ENCODE results near the gene MACROD2. TPM values are rescaled to one million over a fixed set of nuclear protein-coding genes. Genes with fewer than 3 reads are reported as not detected.

MACROD2 gene
- total RNA-seq, 1 donor from 2014 or later = 2.4 TPM

GRCh38 chr20:14512839-14513238 lies 517.5 kb downstream of the MACROD2 start:
- no peak overlapping the region for H3K4me2 ChIP-seq (ENCODE audit: low read length)
- no peak for FAIRE-seq
- no peaks in the 10 kb centered on the region for H3K27me3 Mint-ChIP-seq (ENCODE audit: low read depth, unreplicated experiment)
- no peak for TF ChIP-seq CTCF (IDR thresholded peaks at IDR 0.05; ENCODE audit: insufficient read depth, low read depth, low read length)
- no peak for TF ChIP-seq EZH2 (IDR thresholded peaks at IDR 0.05; ENCODE audit: insufficient read depth, low read length)
- no peak overlapping the region for H3K27ac Mint-ChIP-seq (ENCODE audit: unreplicated experiment)
- no peak for DNase-seq (ENCODE audit: low read depth)
- H3K9me3 ChIP-seq (ENCODE audit: insufficient read depth, low read depth, low read length) = no peaks in the 10 kb centered on the region
- H3K27me3 ChIP-seq (ENCODE audit: insufficient read depth, low read length) = no peaks in the 10 kb centered on the region
- H3K36me3 Mint-ChIP-seq (ENCODE audit: low read depth, unreplicated experiment) = no peaks in the 10 kb centered on the region
- H3K9ac ChIP-seq (ENCODE audit: low read length) = no peak overlapping the region
- H3K4me3 Mint-ChIP-seq (ENCODE audit: unreplicated experiment) = no peak overlapping the region
- H3K79me2 ChIP-seq (ENCODE audit: insufficient read depth, low read length) = no peaks in the 10 kb centered on the region
- no peaks in the 10 kb centered on the region for H4K20me1 ChIP-seq (ENCODE audit: insufficient read depth, low read length)
- no peak overlapping the region for H3K4me3 ChIP-seq (ENCODE audit: insufficient read depth, low read depth, low read length)
- H3K9me3 Mint-ChIP-seq (ENCODE audit: unreplicated experiment) = no peaks in the 10 kb centered on the region
- no peaks in the 10 kb centered on the region for H3K36me3 ChIP-seq (ENCODE audit: insufficient read depth, low read length)
- no peaks in the 10 kb centered on the region for H3K4me1 ChIP-seq (ENCODE audit: insufficient read depth, low read length)
- H3K27ac ChIP-seq (ENCODE audit: low read depth, low read length) = no peak overlapping the region
- no peak overlapping the region for H2AFZ ChIP-seq (ENCODE audit: low read depth, low read length)
- H3K4me1 Mint-ChIP-seq (ENCODE audit: low read depth, unreplicated experiment) = no peaks in the 10 kb centered on the region

- Histone ChIP-seq H3K4me3 (ENCODE audit: insufficient read depth, low read depth, low read length) (no peak overlapping the region), H2AFZ (ENCODE audit: low read depth, low read length) (no peak overlapping the region), H3K9ac (ENCODE audit: low read length) (no peak overlapping the region), H3K4me1 (ENCODE audit: insufficient read depth, low read length) (no peaks in the 10 kb centered on the region), H3K9me3 (ENCODE audit: insufficient read depth, low read depth, low read length) (no peaks in the 10 kb centered on the region), H3K36me3 (ENCODE audit: insufficient read depth, low read length) (no peaks in the 10 kb centered on the region), H4K20me1 (ENCODE audit: insufficient read depth, low read length) (no peaks in the 10 kb centered on the region), H3K4me2 (ENCODE audit: low read length) (no peak overlapping the region), H3K79me2 (ENCODE audit: insufficient read depth, low read length) (no peaks in the 10 kb centered on the region), H3K27me3 (ENCODE audit: insufficient read depth, low read length) (no peaks in the 10 kb centered on the region), H3K27ac (ENCODE audit: low read depth, low read length) (no peak overlapping the region)
- no peak for TF ChIP-seq EZH2 (IDR thresholded peaks at IDR 0.05; ENCODE audit: insufficient read depth, low read length)
- no peak for TF ChIP-seq CTCF (IDR thresholded peaks at IDR 0.05; ENCODE audit: insufficient read depth, low read depth, low read length)
- DNase-seq (ENCODE audit: low read depth) (no peak), FAIRE-seq (no peak)
- H3K9me3 Mint-ChIP-seq (ENCODE audit: unreplicated experiment) = no peaks in the 10 kb centered on the region
- H3K36me3 Mint-ChIP-seq (ENCODE audit: low read depth, unreplicated experiment) = no peaks in the 10 kb centered on the region
- no peak overlapping the region for H3K27ac Mint-ChIP-seq (ENCODE audit: unreplicated experiment)
- no peak overlapping the region for H3K4me3 Mint-ChIP-seq (ENCODE audit: unreplicated experiment)
- no peaks in the 10 kb centered on the region for H3K27me3 Mint-ChIP-seq (ENCODE audit: low read depth, unreplicated experiment)
- H3K4me1 Mint-ChIP-seq (ENCODE audit: low read depth, unreplicated experiment) = peaks cover 7% of the 10 kb centered on the region
Observed at GRCh38 chr20:14518648-14519047, 523.3 kb downstream of the MACROD2 start.

- H4K20me1 ChIP-seq (ENCODE audit: insufficient read depth, low read length) = no peaks in the 10 kb centered on the region
- no peak overlapping the region for H3K9ac ChIP-seq (ENCODE audit: low read length)
- Mint-ChIP-seq H3K4me3 (ENCODE audit: unreplicated experiment) (no peak overlapping the region), H3K27me3 (ENCODE audit: low read depth, unreplicated experiment) (no peaks in the 10 kb centered on the region), H3K27ac (ENCODE audit: unreplicated experiment) (no peak overlapping the region), H3K9me3 (ENCODE audit: unreplicated experiment) (no peaks in the 10 kb centered on the region), H3K4me1 (ENCODE audit: low read depth, unreplicated experiment) (peaks cover 7% of the 10 kb centered on the region), H3K36me3 (ENCODE audit: low read depth, unreplicated experiment) (no peaks in the 10 kb centered on the region)
- TF ChIP-seq CTCF (IDR thresholded peaks at IDR 0.05; ENCODE audit: insufficient read depth, low read depth, low read length) = no peak
- no peak for TF ChIP-seq EZH2 (IDR thresholded peaks at IDR 0.05; ENCODE audit: insufficient read depth, low read length)
- no peak overlapping the region for H3K27ac ChIP-seq (ENCODE audit: low read depth, low read length)
- H2AFZ ChIP-seq (ENCODE audit: low read depth, low read length) = no peak overlapping the region
- H3K79me2 ChIP-seq (ENCODE audit: insufficient read depth, low read length) = no peaks in the 10 kb centered on the region
- no peaks in the 10 kb centered on the region for H3K36me3 ChIP-seq (ENCODE audit: insufficient read depth, low read length)
- H3K4me1 ChIP-seq (ENCODE audit: insufficient read depth, low read length) = no peaks in the 10 kb centered on the region
- no peaks in the 10 kb centered on the region for H3K27me3 ChIP-seq (ENCODE audit: insufficient read depth, low read length)
- DNase-seq (ENCODE audit: low read depth) (no peak), FAIRE-seq (no peak)
- no peaks in the 10 kb centered on the region for H3K9me3 ChIP-seq (ENCODE audit: insufficient read depth, low read depth, low read length)
- no peak overlapping the region for H3K4me2 ChIP-seq (ENCODE audit: low read length)
- H3K4me3 ChIP-seq (ENCODE audit: insufficient read depth, low read depth, low read length) = no peak overlapping the region
Observed at GRCh38 chr20:14521016-14521415, 525.7 kb downstream of the MACROD2 start.
